T-helper 1 cell treated with Interleukin-12 subunit alpha and Interleukin-12 subunit beta and Interleukin-4 antibody, amounts not matched to agents 30 ng/mL and 1 ng/mL, for 36 hours (primary cell): ENCODE measurements around the gene TTPAL. TPM values are rescaled to one million over a fixed set of nuclear protein-coding genes. Genes with fewer than 3 reads are reported as not detected.

Source experiments
- intact Hi-C: fragments of 100-400 bp; cut with micrococcal nuclease; formaldehyde crosslinking; loops from one replicate; pipeline ENCODE4 v1.15.1; 2024
- total RNA-seq: library from RNA; stranded (reverse); gene quantifications from 2 replicates; pipeline ENCODE4 v1.2.3, GENCODE V29; 2022

The TTPAL gene
- total RNA-seq, 1 donor from 2014 or later, result 29.2 TPM

DNA sequence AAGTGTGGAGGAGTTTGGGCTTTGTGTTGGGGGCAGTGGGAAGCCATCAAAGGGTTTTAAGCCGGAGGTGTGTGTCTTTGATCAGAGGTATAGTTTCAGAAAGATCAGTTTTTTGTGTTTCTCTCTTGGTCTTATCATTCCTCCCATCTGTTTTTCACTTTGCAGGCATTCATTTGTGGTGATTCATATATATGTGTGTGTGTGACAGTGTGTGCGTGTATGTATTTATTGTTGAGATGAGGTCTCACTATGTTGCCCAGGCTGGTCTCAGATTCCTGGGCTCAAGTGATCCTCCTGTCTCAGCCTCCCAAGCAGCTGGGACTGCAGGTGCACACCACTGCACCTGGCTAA, 57.3 kb downstream of the TTPAL start:
- intact Hi-C loops, result loop anchor here (2.0 to 5.0 kb wide), 2 partner anchors 20 to 39 kb away; no protein-coding TSS in a partner anchor

DNA sequence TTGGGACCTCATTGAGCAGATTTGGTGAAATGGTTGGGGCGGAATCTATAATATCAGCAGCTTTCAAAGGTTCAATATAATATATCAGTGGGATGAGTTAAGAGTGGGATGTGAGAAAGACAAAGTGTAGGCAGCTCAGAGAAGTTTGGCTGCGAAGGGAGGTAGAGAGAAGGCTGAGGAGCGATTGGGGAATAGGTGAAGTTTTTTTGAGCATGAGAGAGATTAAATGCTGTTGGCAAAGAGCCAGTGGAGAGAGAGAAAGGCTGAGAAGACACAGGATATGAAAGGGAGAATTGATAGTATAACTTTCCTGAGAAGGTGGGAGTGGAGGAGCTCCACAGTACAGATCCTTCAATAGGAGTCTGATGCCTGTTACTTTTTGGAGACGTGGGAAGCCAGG, 58.3 kb downstream of the TTPAL start:
- intact Hi-C loops, result loop anchor here (2.0 to 5.0 kb wide), 2 partner anchors 19 to 38 kb away; no protein-coding TSS in a partner anchor

DNA sequence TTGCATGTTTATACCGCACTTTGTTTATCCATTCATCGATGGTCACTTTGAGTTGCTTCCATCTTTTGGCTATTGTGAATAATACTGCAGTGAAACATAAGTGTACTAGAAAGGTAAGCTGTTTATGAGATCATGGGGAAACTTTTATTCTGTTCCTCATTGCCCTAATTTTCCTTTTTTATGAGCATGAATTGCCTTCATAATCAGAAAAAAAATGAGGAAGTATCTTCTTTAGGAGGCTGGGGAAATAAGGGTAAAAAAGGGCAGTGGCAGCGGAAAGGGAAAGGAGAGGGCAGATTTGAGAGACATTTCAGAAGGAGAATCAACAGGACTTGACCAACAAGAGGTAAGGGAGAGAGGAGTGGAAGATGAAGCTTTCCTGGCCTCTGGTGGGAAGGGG, 60.5 kb downstream of the TTPAL start:
- intact Hi-C loops, result no loop called here

DNA sequence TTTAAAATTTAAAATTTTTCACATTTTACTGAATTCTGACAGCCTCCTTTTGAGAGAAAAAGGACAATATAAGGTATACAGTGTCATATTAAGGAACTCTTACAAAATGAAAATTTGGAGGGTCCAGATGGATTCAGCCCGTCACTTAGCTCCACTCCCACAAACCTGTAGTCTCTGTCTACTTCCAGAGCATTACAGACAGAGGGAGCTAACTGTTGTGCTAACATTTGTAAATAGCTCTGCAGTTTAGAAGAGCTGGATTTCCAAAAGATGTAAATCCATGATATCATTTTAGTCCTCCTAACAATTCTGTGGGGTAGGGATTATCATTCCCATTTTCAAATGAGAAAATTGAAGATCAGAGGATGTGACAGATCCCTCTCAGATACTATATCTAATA, 62.3 kb downstream of the TTPAL start:
- intact Hi-C loops, result no loop called here

GRCh38 chr20:44540834-44541233, 65.2 kb downstream of the TTPAL start:
- intact Hi-C loops, result no loop called here

DNA sequence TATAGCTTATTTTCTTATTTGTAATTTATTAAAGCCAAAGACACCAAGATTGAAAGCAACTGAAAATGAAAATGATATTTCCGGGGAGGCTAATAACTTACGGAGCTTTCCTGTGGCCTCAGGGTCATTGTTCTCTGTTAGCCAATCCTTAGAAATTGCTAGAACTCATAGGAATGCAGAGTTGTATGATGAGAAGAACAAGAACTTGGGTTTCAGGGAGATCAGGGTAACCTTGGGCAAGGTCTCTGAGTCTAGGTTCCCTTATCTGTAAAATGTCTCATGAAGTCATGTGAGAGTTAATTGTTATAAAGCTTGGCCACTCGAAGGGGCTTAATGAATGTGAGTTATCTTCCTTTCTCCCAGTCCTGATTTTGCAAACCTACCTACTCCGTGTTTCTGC, 66.3 kb downstream of the TTPAL start:
- intact Hi-C loops, result no loop called here

GRCh38 chr20:44542890-44543289, 67.2 kb downstream of the TTPAL start:
- intact Hi-C loops, result no loop called here

DNA sequence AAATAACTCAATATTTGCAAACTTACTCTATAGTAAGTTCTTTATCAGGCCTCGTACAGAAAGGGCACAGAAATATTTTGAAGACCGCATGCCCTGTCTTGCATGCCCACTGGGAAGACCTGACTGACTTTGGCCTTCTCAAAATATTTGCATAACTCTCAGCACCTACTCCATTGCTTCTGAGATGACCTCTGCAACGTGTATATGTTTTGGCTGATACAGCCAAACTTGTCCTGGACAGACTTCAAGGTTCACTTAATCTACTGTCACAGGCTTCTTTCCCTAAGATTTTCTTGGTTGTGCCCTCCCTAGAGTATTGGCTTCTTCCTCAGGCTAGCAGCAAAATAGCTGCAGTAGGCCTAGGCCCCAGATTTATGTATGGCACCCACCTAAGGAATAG, 67.7 kb downstream of the TTPAL start:
- intact Hi-C loops, result no loop called here

Other genes with a start within 250 kb of the TTPAL start
- gene GDAP1L1, start 228.6 kb upstream of the TTPAL start, total RNA-seq, result not detected in 2 replicates
- gene FITM2, start 164.7 kb upstream of the TTPAL start, total RNA-seq, result 3.1 and 3.3 TPM in 2 replicates
- gene R3HDML, start 138.8 kb upstream of the TTPAL start, total RNA-seq, result not detected in 2 replicates
- gene HNF4A, start 120.2 kb upstream of the TTPAL start, total RNA-seq, result not detected in 2 replicates
- gene SERINC3, start 46.2 kb downstream of the TTPAL start, total RNA-seq, result 82.0 and 82.4 TPM in 2 replicates
- gene PKIG, start 106.7 kb downstream of the TTPAL start, total RNA-seq, result 3.9 and 4.4 TPM in 2 replicates
- gene ADA, start 175.8 kb downstream of the TTPAL start, total RNA-seq, result 98.8 and 105 TPM in 2 replicates
- gene CCN5, start 239.5 kb downstream of the TTPAL start, total RNA-seq, result not detected in 2 replicates